ENCODE measurements around the gene FNDC4.

FNDC4 gene

DNA sequence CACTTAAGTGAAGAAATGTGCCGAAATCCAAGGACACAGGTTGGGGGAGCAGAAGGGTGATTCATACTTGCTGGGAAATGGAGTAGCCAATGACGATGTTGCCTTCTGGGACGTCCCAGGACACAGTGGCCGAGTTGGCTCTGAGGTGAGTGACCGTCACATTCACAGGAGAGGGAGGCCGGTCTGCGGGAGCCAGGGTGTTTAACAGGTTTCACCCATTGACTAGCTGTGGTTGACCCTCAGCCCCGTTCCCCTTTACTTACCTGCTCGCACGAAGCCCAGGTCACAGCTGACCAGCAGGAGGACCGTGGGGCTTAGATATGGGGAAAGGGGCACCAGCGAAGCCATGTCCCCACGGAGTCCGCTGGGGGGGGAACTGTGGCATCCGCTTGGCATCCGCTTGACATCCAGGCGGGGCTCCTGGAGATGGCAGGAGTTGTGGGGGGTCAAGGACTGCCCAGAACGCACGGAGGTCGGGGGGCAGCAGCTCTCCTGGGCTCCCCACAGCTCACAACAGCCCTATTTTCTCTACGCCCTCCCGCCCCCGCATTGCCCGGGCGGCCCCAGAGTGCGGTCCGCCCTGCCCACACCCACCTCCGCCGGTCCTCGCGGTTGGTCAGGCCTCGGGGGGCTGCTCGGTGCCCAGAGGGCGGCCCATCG is 586 bp downstream of the FNDC4 start:
- DNase-seq (ENCODE audit: extremely low read depth in 1 of 2, low read depth in 1 of 2): no peak

DNA sequence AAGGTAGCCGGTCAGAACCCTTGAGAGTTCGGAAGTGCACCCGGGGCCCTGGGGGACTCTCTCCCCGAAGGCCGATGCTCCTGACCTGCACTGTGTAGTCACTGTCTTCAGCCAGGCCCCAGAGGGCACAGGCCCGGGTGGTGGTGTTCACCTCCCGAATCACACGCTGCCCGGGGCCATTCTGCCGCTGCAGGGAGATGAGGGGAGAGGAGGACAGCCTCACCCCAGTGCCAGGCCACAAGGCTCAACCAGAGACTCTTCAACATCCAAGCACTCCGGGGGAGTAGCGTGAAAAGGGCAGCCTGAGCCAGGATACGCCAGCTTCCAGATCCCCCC is 1.1 kb downstream of the FNDC4 start:
- DNase-seq (ENCODE audit: extremely low read depth in 1 of 2, low read depth in 1 of 2): no peak

GRCh38 chr2:27492557-27492956 is 2.4 kb downstream of the FNDC4 start:
- no peak for DNase-seq (ENCODE audit: extremely low read depth in 1 of 2, low read depth in 1 of 2)

GRCh38 chr2:27489498-27490397 is 5.3 kb downstream of the FNDC4 start, which contains the start of gene IFT172:
Gene IFT172 (minus strand): TSS chr2:27489743. CDS start chr2:27489653, 90 bp downstream.
- DNase-seq (ENCODE audit: extremely low read depth in 1 of 2, low read depth in 1 of 2): peak; percentile 97 to 100

- no peak for DNase-seq (ENCODE audit: extremely low read depth in 1 of 2, low read depth in 1 of 2)
Observed at GRCh38 chr2:27489118-27489497, 5.9 kb downstream of the FNDC4 start.

GRCh38 chr2:27485496-27485895 is 9.5 kb downstream of the FNDC4 start:
- DNase-seq (ENCODE audit: extremely low read depth in 1 of 2, low read depth in 1 of 2): no peak

DNA sequence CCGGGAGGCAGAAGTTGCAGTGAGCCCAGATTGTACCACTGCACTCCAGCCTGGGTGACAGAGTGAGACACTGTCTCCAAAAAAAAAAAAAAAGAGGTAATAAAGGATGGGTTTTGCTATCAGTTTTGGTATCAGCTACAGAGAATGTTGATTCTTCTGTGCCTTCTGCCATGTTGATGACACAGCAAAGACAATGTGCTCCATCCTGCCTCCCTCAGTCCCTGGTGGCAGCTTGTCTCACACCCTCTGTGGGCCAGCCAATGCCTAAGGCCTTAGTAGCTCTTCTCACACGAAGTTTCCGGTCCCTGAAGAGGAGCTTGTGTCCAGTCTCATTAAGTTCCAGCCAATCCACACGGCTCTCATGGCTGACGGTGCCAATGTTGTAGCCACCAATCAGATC is 23.0 kb downstream of the FNDC4 start:
- no peak for DNase-seq (ENCODE audit: extremely low read depth in 1 of 2, low read depth in 1 of 2)

- DNase-seq (ENCODE audit: extremely low read depth in 1 of 2, low read depth in 1 of 2): no peak
Observed at GRCh38 chr2:27464443-27464842, 30.6 kb downstream of the FNDC4 start.

DNA sequence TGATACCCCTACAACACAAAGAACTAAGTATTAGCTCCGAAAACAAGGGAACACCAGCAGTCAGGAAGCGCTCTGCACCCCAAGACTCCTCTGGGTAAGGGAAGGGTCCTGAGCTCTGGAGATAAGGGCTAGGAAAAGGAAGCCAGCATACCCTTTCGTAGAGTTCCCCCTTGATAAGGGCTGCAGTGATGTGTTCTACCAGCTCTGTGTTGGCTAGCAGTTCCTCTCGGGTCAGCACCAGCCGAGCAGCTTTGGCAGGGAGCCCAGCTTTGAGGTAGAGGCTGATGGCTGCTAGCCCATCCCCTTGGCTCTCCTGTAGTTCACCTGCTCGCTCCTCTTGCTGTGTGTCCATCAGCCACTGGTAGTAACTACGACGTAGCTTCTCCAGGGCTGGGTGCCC is 33.9 kb downstream of the FNDC4 start:
- no peak for DNase-seq (ENCODE audit: extremely low read depth in 1 of 2, low read depth in 1 of 2)

DNA sequence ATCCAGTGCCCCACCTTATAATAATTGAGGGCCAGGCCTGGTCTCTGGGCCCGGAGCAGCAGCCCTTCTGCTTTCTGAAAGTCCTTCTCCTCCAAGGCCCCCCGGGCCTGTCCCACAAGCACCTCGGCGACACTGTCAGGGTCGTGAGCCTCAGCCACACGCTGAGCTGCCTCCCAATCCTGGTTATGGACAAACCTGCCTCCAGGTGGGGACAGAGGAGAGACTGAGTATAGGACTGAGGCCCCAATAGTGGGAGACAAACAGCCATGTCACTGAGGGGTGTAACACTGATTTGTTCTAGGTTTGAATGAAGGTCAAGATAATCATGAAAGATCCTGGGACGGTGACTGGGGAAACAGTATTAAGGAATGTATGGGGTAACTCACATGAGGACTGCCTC is 41.0 kb downstream of the FNDC4 start:
- no peak for DNase-seq (ENCODE audit: extremely low read depth in 1 of 2, low read depth in 1 of 2)

GRCh38 chr2:27451095-27451494 is 43.9 kb downstream of the FNDC4 start:
- DNase-seq (ENCODE audit: extremely low read depth in 1 of 2, low read depth in 1 of 2): no peak

DNA sequence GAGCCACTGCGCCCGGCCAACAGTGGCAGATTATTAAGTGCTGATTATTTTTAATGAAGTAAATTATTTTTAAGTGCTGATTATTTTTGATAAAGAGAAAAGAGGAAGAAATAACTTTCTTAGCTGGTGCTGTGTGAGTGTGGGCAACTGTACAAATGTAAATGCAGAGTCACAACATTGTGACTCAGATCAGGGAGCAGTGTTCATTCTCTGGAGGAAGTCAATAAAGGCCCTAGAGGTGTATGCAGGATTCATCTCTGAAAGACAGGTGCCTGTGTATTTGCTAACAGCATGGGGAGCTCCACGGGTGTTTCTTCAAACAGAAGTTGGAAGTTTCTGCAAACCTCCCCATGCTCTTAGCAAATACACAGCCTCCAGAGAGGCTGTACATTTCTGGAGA is 46.6 kb downstream of the FNDC4 start:
- DNase-seq (ENCODE audit: extremely low read depth in 1 of 2, low read depth in 1 of 2): no peak

DNA sequence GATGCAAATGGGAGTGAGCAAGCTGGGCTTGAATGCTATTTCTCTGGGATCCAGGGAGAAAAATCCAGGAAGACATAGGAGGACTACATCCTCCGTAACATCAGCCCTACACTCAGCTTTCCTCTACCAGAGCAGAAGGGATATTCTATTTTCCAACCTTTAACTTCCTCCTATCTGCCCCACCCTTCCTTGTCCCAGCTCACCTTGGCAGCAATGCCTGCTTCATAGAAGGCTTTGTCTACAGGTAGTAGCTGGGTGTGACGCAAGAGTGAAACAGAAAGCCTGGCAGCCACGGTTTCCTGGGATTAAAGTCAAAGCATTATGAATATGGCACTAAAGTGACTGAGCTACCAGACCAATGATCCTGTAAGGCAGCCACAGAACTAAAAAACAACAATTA is 48.9 kb downstream of the FNDC4 start:
- DNase-seq (ENCODE audit: extremely low read depth in 1 of 2, low read depth in 1 of 2): no peak

- DNase-seq (ENCODE audit: extremely low read depth in 1 of 2, low read depth in 1 of 2): no peak
Observed at GRCh38 chr2:27445615-27446014, 49.4 kb downstream of the FNDC4 start.

DNA sequence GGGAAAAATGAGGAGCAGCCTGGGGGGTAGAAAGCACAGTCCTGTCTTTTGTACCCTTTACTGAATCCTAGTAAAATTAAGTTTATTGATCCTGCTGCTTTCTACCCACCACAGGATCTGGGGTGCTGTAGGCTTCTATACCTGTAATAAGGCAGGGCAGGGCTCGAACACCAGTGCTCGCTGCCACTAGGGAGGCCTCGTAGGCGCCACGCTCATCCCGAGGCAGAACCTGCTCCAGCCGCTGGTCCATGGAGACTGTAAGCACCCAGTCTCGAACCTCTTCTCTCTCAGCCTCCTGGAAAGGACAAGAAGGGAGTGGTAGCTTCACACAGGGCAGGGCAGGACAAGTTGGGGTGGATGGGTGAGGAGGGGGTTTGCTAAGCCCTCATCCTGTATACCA is 49.8 kb downstream of the FNDC4 start:
- no peak for DNase-seq (ENCODE audit: extremely low read depth in 1 of 2, low read depth in 1 of 2)

DNA sequence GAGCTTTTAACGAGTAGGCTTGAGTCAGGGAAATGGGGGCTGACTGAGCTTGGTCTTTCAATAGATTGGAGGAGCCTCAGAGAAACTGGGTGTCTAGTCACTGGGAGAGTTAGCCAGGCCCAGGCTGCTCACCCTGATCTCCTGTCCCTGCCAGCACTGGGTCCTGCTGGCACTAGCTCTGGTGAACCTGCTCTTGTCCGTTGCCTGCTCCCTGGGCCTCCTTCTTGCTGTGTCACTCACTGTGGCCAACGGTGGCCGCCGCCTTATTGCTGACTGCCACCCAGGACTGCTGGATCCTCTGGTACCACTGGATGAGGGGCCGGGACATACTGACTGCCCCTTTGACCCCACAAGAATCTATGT is 52.1 kb downstream of the FNDC4 start:
- no peak for DNase-seq (ENCODE audit: extremely low read depth in 1 of 2, low read depth in 1 of 2)

- DNase-seq (ENCODE audit: extremely low read depth in 1 of 2, low read depth in 1 of 2): no peak
Observed at GRCh38 chr2:27441958-27442919, 52.8 kb downstream of the FNDC4 start, which contains the start of gene KRTCAP3. Gene KRTCAP3 (plus strand): TSS chr2:27442381. CDS start chr2:27442413, 32 bp downstream.
